ENCODE data around the gene LRG1. TPM values are rescaled to one million over a fixed set of nuclear protein-coding genes. Genes with fewer than 3 reads are reported as not detected.

Gene LRG1
- polyA plus RNA-seq, 1 donor (not counting 4 experiments of a cell fraction or from before 2014, with no cell fraction given): 1.2 TPM

DNA sequence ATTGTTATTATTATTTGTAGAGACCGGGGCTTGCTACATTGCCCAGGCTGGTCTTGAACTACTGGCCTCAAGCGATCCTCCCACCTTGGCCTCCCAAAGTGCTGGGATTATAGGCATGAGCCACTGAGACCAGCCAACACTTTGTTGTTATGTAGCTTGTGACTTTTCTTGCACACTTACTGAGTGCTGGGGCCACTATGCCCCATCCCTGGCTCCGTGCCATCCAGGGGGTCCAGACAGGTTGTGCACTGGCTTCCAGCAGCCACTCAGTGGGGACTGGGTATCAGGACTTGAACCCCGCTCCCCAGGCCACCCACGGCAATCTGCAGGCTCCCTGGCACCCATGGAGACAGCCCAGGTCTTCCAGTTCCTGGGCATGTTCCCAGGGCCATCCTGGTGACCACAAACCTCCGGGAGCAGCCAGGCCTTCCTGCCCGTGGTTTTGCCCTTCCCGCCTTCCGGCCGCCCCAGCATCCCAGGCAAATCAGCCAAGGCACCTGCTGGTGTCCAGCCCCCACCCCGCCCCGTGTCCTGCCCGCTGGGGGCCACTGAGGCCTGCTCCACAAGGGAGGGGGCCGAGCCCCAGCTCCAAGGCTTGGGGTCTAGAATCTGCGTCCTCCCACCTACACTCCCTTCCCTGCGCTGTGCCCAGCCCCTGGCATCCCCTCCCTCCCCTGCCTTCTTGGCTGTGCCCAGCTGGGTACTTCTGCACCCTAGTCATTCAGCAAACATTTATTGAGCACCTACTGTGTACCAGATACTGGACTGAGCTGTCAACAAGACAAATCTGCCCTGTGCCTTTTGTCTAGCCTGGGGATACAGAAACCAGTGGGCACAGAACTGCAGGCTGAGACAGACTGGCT lies 43.4 kb upstream of the LRG1 start:
- Histone ChIP-seq H3K4me2 (ENCODE audit: control insufficient read depth, extremely low read depth, insufficient read depth, low read depth, low read length) (no peak overlapping the region), H3K9ac (ENCODE audit: control insufficient read depth, extremely low read depth, insufficient read depth, low read length) (no peak overlapping the region), H4K20me1 (ENCODE audit: control insufficient read depth, extremely low read depth, insufficient read depth, low read length) (no peaks in the 10 kb centered on the region), H3K4me3 (ENCODE audit: control insufficient read depth in 2 of 3, extremely low read depth in 1 of 3, insufficient read depth in 2 of 3, low read depth in 1 of 3, low read length in 3 of 3) (no peak overlapping the region), H3K9me1 (ENCODE audit: control insufficient read depth, extremely low read depth, insufficient read depth, low read length) (no peaks in the 10 kb centered on the region), H3K36me3 (ENCODE audit: control insufficient read depth in 2 of 2, extremely low read depth in 1 of 2, insufficient read depth in 2 of 2, low read length in 2 of 2) (no peaks in the 10 kb centered on the region), H3K27me3 (ENCODE audit: control insufficient read depth, extremely low read depth, insufficient read depth, low read length) (peaks cover 45% of the 10 kb centered on the region), H3K4me1 (ENCODE audit: control insufficient read depth, extremely low read depth, insufficient read depth, low read length) (peaks cover 5% of the 10 kb centered on the region), H3K79me2 (ENCODE audit: control insufficient read depth, insufficient read depth, low read length) (no peaks in the 10 kb centered on the region), H3K27ac (ENCODE audit: control insufficient read depth, insufficient read depth, low read length) (no peak overlapping the region), H2AFZ (ENCODE audit: control insufficient read depth, low read length) (no peak overlapping the region), H3K9me3 (ENCODE audit: control insufficient read depth, low read depth, low read length) (no peaks in the 10 kb centered on the region)
- dilution Hi-C loops (cut with MboI; ENCODE audit: extremely low pct_ligation_motif_present, low sequenced_read_pairs): no loop called here
- TF ChIP-seq, protein P1, sequence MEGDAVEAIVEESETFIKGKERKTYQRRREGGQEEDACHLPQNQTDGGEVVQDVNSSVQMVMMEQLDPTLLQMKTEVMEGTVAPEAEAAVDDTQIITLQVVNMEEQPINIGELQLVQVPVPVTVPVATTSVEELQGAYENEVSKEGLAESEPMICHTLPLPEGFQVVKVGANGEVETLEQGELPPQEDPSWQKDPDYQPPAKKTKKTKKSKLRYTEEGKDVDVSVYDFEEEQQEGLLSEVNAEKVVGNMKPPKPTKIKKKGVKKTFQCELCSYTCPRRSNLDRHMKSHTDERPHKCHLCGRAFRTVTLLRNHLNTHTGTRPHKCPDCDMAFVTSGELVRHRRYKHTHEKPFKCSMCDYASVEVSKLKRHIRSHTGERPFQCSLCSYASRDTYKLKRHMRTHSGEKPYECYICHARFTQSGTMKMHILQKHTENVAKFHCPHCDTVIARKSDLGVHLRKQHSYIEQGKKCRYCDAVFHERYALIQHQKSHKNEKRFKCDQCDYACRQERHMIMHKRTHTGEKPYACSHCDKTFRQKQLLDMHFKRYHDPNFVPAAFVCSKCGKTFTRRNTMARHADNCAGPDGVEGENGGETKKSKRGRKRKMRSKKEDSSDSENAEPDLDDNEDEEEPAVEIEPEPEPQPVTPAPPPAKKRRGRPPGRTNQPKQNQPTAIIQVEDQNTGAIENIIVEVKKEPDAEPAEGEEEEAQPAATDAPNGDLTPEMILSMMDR (optimal IDR thresholded peaks at IDR 0.05 in 1 of 3, IDR thresholded peaks at IDR 0.05 in 1 of 3, conservative IDR thresholded peaks at IDR 0.05 in 1 of 3; ENCODE audit: extremely low read depth in 1 of 3, insufficient read depth in 2 of 3, low read length in 3 of 3): no peak
- TF ChIP-seq EZH2 (IDR thresholded peaks at IDR 0.05; ENCODE audit: low read length): no peak
- DNase-seq (ENCODE audit: low read depth, low spot score) (no peak), FAIRE-seq (no peak)

DNA sequence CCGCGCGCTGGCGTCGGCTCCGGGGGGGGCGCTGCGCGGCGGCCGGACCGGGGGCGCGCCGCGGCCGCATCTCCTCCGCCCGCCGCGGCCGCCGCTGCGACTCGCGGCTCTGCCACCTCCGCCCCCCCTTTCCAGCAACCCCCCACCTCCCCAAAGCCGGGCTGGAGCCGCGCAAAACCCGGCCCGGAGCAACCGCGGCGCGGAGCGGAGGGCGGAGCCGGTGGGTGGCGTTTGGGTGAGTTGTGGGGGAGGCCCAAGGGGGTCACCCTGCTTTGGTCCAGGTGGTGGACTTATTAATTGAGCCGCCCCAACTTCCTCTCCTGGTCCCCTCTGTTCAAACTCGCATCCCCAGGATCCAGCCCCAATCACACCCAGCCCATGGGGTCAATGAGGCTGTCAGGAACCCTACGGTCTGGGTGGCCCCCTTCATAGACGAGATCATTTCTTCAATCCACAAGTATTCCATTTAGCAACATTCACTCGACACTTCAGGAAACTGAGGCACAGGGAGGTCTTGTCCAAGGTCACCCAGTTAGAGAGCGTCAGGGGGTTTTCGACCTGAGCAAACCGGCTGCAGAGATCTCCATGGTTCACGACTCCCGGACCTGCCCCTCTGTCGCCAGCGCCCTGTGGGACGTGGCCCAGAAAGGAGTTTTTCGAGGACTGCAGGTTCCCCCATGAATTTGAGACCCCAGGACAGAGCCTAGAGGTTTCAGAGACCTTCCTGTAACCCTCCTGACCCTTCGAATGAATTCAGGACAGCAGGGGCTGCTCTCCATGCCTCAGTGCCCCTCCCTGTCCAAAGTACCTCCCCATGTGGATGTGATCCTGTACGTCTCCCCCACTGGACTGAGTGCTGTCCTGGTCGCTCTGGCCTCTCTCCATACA lies 42.1 kb upstream of the LRG1 start:
- Histone ChIP-seq H3K9ac (ENCODE audit: control insufficient read depth, extremely low read depth, insufficient read depth, low read length) (no peak overlapping the region), H3K4me1 (ENCODE audit: control insufficient read depth, extremely low read depth, insufficient read depth, low read length) (peaks cover 5% of the 10 kb centered on the region), H3K4me3 (ENCODE audit: control insufficient read depth in 2 of 3, extremely low read depth in 1 of 3, insufficient read depth in 2 of 3, low read depth in 1 of 3, low read length in 3 of 3) (no peak overlapping the region), H3K9me1 (ENCODE audit: control insufficient read depth, extremely low read depth, insufficient read depth, low read length) (no peaks in the 10 kb centered on the region), H2AFZ (ENCODE audit: control insufficient read depth, low read length) (no peak overlapping the region), H3K79me2 (ENCODE audit: control insufficient read depth, insufficient read depth, low read length) (no peaks in the 10 kb centered on the region), H3K27me3 (ENCODE audit: control insufficient read depth, extremely low read depth, insufficient read depth, low read length) (peaks cover 45% of the 10 kb centered on the region), H3K4me2 (ENCODE audit: control insufficient read depth, extremely low read depth, insufficient read depth, low read depth, low read length) (no peak overlapping the region), H4K20me1 (ENCODE audit: control insufficient read depth, extremely low read depth, insufficient read depth, low read length) (no peaks in the 10 kb centered on the region), H3K36me3 (ENCODE audit: control insufficient read depth in 2 of 2, extremely low read depth in 1 of 2, insufficient read depth in 2 of 2, low read length in 2 of 2) (no peaks in the 10 kb centered on the region), H3K27ac (ENCODE audit: control insufficient read depth, insufficient read depth, low read length) (no peak overlapping the region), H3K9me3 (ENCODE audit: control insufficient read depth, low read depth, low read length) (no peaks in the 10 kb centered on the region)
- TF ChIP-seq EZH2 (IDR thresholded peaks at IDR 0.05; ENCODE audit: low read length): peak; percentile 36
- TF ChIP-seq, protein P1 (optimal IDR thresholded peaks at IDR 0.05 in 1 of 3, IDR thresholded peaks at IDR 0.05 in 1 of 3, conservative IDR thresholded peaks at IDR 0.05 in 1 of 3; ENCODE audit: extremely low read depth in 1 of 3, insufficient read depth in 2 of 3, low read length in 3 of 3): no peak
- FAIRE-seq: no peak
- dilution Hi-C loops (cut with MboI; ENCODE audit: extremely low pct_ligation_motif_present, low sequenced_read_pairs): no loop called here
- no peak for DNase-seq (ENCODE audit: low read depth, low spot score)
